ENCODE data around the gene ADCY5. TPM values are rescaled to one million over a fixed set of nuclear protein-coding genes. Genes with fewer than 3 reads are reported as not detected.

The ADCY5 gene
- polyA plus RNA-seq, 3 donors: not detected

DNA sequence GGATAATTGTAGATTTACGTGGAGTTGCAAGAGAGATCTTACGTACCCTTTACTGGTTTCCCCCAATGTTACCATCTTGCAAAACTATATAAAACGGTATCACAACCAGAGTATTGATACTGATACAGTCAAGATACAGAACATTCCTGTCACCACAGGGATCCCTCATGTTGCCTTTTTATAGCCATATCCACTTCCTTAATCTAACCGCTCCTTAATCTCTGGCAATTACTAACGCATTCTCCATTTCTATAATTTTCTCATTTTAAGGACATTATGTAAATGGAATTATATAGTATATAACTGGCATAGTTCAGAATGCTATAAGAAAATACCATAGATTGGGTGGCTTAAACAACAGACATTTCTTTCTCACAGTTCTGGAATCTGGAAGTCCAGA, 186.0 kb downstream of the ADCY5 start:
- 93% methylated on average over 2 of the region's 5 CpGs for WGBS (ENCODE audit: insufficient coverage)
- peaks cover 10 to 39% of the 10 kb centered on the region in 2 donors for H3K36me3 ChIP-seq (replicated peaks in 1 of 2; ENCODE audit: control insufficient read depth in 1 of 2, insufficient read depth in 2 of 2, low read length in 2 of 2)
- TF ChIP-seq CTCF (IDR thresholded peaks at IDR 0.05): no peak
- no peak overlapping the region for H3K4me2 ChIP-seq (replicated peaks; ENCODE audit: extremely low read depth, low read length, poor library complexity, severe bottlenecking)
- Mint-ChIP-seq H3K9me3 (peaks cover 0 to 2% (median 0%) of the 10 kb centered on the region in 7 donors), H3K36me3 (peaks cover 45 to 49% of the 10 kb centered on the region in 2 donors), H3K4me1 (no peaks in the 10 kb centered on the region), H3K4me3 (no peak overlapping the region), H3K27ac (no peak overlapping the region), H3K27me3 (ENCODE audit: low read depth in 3 of 3) (peaks cover 0 to 2% (median 0%) of the 10 kb centered on the region in 3 donors)
- H3K9ac ChIP-seq (ENCODE audit: insufficient read depth, low read length, poor library complexity, severe bottlenecking): no peak overlapping the region
- DNase-seq: no peak
- H3K4me3 ChIP-seq (replicated peaks in 1 of 3; ENCODE audit: low read depth in 2 of 3, low read length in 3 of 3): no peak overlapping the region
- H3K79me2 ChIP-seq (ENCODE audit: insufficient read depth, low read length): no peaks in the 10 kb centered on the region
- no peaks in the 10 kb centered on the region for H4K20me1 ChIP-seq (ENCODE audit: insufficient read depth, low read length)
- intact Hi-C loops (cut with micrococcal nuclease): no loop called here
- H3K4me1 ChIP-seq (ENCODE audit: control insufficient read depth in 1 of 2, insufficient read depth in 2 of 2, low read length in 2 of 2): no peaks in the 10 kb centered on the region
- no peak overlapping the region for H3K27ac ChIP-seq (ENCODE audit: low read depth in 1 of 2, low read length in 2 of 2)
- H3K27me3 ChIP-seq (ENCODE audit: control insufficient read depth in 2 of 2, insufficient read depth in 2 of 2, low read length in 2 of 2): no peaks in the 10 kb centered on the region
- no peaks in the 10 kb centered on the region for H3K9me3 ChIP-seq (replicated peaks in 1 of 2; ENCODE audit: control insufficient read depth in 1 of 2, insufficient read depth in 1 of 2, low read length in 2 of 2)
- H2AFZ ChIP-seq (ENCODE audit: insufficient read depth, low read depth, low read length, poor library complexity, severe bottlenecking): no peak overlapping the region

- Histone ChIP-seq H3K9ac (ENCODE audit: insufficient read depth, low read length, poor library complexity, severe bottlenecking) (no peak overlapping the region), H3K4me3 (replicated peaks in 1 of 3; ENCODE audit: low read depth in 2 of 3, low read length in 3 of 3) (no peak overlapping the region), H3K36me3 (replicated peaks in 1 of 2; ENCODE audit: control insufficient read depth in 1 of 2, insufficient read depth in 2 of 2, low read length in 2 of 2) (peaks cover 10 to 38% of the 10 kb centered on the region in 2 donors), H2AFZ (ENCODE audit: insufficient read depth, low read depth, low read length, poor library complexity, severe bottlenecking) (no peak overlapping the region), H3K9me3 (replicated peaks in 1 of 2; ENCODE audit: control insufficient read depth in 1 of 2, insufficient read depth in 1 of 2, low read length in 2 of 2) (no peaks in the 10 kb centered on the region), H3K4me1 (ENCODE audit: control insufficient read depth in 1 of 2, insufficient read depth in 2 of 2, low read length in 2 of 2) (no peaks in the 10 kb centered on the region), H3K4me2 (replicated peaks; ENCODE audit: extremely low read depth, low read length, poor library complexity, severe bottlenecking) (no peak overlapping the region), H4K20me1 (ENCODE audit: insufficient read depth, low read length) (no peaks in the 10 kb centered on the region), H3K27me3 (ENCODE audit: control insufficient read depth in 2 of 2, insufficient read depth in 2 of 2, low read length in 2 of 2) (no peaks in the 10 kb centered on the region), H3K79me2 (ENCODE audit: insufficient read depth, low read length) (no peaks in the 10 kb centered on the region), H3K27ac (ENCODE audit: low read depth in 1 of 2, low read length in 2 of 2) (no peak overlapping the region)
- Mint-ChIP-seq H3K4me3 (no peak overlapping the region), H3K27me3 (ENCODE audit: low read depth in 3 of 3) (peaks cover 0 to 2% (median 0%) of the 10 kb centered on the region in 3 donors), H3K36me3 (peaks cover 41 to 50% of the 10 kb centered on the region in 2 donors), H3K27ac (no peak overlapping the region), H3K4me1 (no peaks in the 10 kb centered on the region), H3K9me3 (peaks cover 0 to 2% (median 0%) of the 10 kb centered on the region in 7 donors)
- intact Hi-C loops (cut with micrococcal nuclease): no loop called here
- no peak for TF ChIP-seq CTCF (IDR thresholded peaks at IDR 0.05)
- no peak for DNase-seq
- no CpG with 5 or more reads among the region's 2 CpGs for WGBS (ENCODE audit: insufficient coverage)
Observed at GRCh38 chr3:123262226-123262625, 186.7 kb downstream of the ADCY5 start.

All from CD14-positive monocyte (primary cell).